CD4-positive, alpha-beta T cell treated with Interleukin-4 for 1 hour (primary cell): Measurements from ENCODE around the gene TMED7.
"Not testable (repeated sequence)": the region's sequence is repeated elsewhere in the genome, so short reads cannot be mapped to it uniquely, and the experiment has no call there.

ENCODE experiments used
- DNase-seq, 2 donors: peaks; one replicate each; pipeline ENCODE4 v3.0.0-alpha.2; 2020 to 2022

TMED7 gene

GRCh38 chr5:115625579-115626444 is at the start of gene TMED7:
Gene TMED7, minus strand, starts transcription at chr5:115626036. Its CDS starts 244 bp downstream, at chr5:115625792.
- peak; percentile 99 for DNase-seq

GRCh38 chr5:115674782-115675181 is 48.9 kb upstream of the TMED7 start:
- not testable (repeated sequence) for DNase-seq

GRCh38 chr5:115673596-115673995 is 47.8 kb upstream of the TMED7 start:
- DNase-seq: no peak

GRCh38 chr5:115671939-115672338 is 46.1 kb upstream of the TMED7 start:
- no peak for DNase-seq

- DNase-seq: no peak
Measured at GRCh38 chr5:115666023-115666422, 40.2 kb upstream of the TMED7 start.

GRCh38 chr5:115661563-115661962 is 35.7 kb upstream of the TMED7 start:
- DNase-seq: no peak

GRCh38 chr5:115661101-115661500 is 35.3 kb upstream of the TMED7 start:
- DNase-seq: no peak

GRCh38 chr5:115657881-115658233 is 32.0 kb upstream of the TMED7 start:
- DNase-seq: no peak

- DNase-seq: no peak
Measured at GRCh38 chr5:115657125-115657880, 31.5 kb upstream of the TMED7 start.

GRCh38 chr5:115656404-115656803 is 30.6 kb upstream of the TMED7 start:
- DNase-seq: no peak

GRCh38 chr5:115655994-115656393 is 30.2 kb upstream of the TMED7 start:
- DNase-seq: no peak

- DNase-seq: no peak
Measured at GRCh38 chr5:115649541-115649940, 23.7 kb upstream of the TMED7 start.

- no peak for DNase-seq
Measured at GRCh38 chr5:115648056-115648455, 22.2 kb upstream of the TMED7 start.

GRCh38 chr5:115645386-115645785 is 19.6 kb upstream of the TMED7 start:
- not testable (repeated sequence) for DNase-seq

GRCh38 chr5:115644046-115644445 is 18.2 kb upstream of the TMED7 start:
- DNase-seq: no peak

- no peak for DNase-seq
Measured at GRCh38 chr5:115641948-115642347, 16.1 kb upstream of the TMED7 start.

- no peak for DNase-seq
Measured at GRCh38 chr5:115640274-115640673, 14.4 kb upstream of the TMED7 start.

GRCh38 chr5:115639377-115639776 is 13.5 kb upstream of the TMED7 start:
- DNase-seq: no peak

- no peak for DNase-seq
Measured at GRCh38 chr5:115637507-115637906, 11.7 kb upstream of the TMED7 start.

- no peak for DNase-seq
Measured at GRCh38 chr5:115636008-115636407, 10.2 kb upstream of the TMED7 start.

GRCh38 chr5:115634343-115635132 is 8.7 kb upstream of the TMED7 start:
- peak; percentile 85 to 86 for DNase-seq

- DNase-seq: no peak
Measured at GRCh38 chr5:115629903-115630302, 4.1 kb upstream of the TMED7 start.

- DNase-seq: no peak
Measured at GRCh38 chr5:115627295-115627865, 1.5 kb upstream of the TMED7 start.
